Bronchial smooth muscle cell (primary cell): ENCODE measurements around the gene RNF17. TPM values are rescaled to one million over a fixed set of nuclear protein-coding genes. Genes with fewer than 3 reads are reported as not detected.

ENCODE experiments used
- total RNA-seq: library from RNA; depleted of rRNA; stranded (reverse); fragments of >200 nt; gene quantifications from 2 replicates; pipeline ENCODE4 v1.2.1, GENCODE V29; 2014

Gene RNF17
- not detected in 2 replicates for total RNA-seq

DNA sequence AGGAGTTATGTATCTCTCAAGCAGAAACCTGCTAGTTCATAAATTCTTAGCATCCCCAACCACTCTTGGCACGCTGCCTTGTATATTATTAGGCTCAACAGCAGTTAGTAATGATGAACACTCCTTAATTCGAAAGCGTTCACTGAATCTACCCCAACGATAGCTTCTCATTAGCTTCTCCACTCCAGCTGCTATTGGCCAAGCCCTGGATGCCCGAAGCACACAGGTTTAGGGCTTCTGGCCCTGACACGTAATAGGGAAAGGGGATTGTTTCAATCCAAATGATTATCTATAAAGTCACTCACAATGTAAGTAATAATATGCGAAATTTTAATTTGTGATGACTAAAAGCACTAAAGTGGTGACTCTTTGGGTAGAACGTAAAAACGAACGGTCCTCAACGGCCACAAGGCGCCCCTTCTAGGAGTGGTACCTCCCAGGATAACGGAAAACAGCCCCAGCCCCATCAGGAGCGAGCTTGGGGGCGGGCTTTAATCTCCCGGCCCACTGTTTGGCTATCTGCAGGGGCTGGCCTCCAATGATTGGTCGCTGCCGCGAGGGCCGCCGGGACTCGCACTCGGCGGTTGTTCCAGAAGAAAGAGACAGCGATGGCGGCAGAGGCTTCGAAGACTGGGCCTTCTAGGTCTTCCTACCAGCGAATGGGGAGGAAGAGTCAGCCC lies at the start of gene RNF17:
Gene RNF17 (plus strand): TSS at position 574 of the 680 bp plus-strand sequence. CDS start 35 bp downstream, at position 609.

Other genes starting within 250 kb of the RNF17 start
- gene ATP12A, start 83.8 kb upstream of the RNF17 start, total RNA-seq = under 0.01 TPM in 1 of 2 replicates, not detected in the other